Naive thymus-derived CD8-positive, alpha-beta T cell (primary cell): ENCODE results near the gene GRM5. TPM values are rescaled to one million over a fixed set of nuclear protein-coding genes. Genes with fewer than 3 reads are reported as not detected.

Experiments
- ATAC-seq, 2 donors: fragments of 150-1000 bp; cut with Tn5 transposase in 1 of 2; sonication (Bioruptor Pico), chemical (Tn5 transposase) in 1 of 2; 1 replicate in 1 of 2; 2 replicates in 1 of 2; pipeline ENCODE4 v1.10.0; 2021; ENCODE audit warnings: mild to moderate bottlenecking in 2 of 2, moderate library complexity in 2 of 2
- POLR2A ChIA-PET: fragments of 350-600 bp; sonication (Branson Sonifier 250); formaldehyde crosslinking; loops from one replicate; lab custom pipeline; 2021; ENCODE audit warnings: antibody characterized with exemption; lab: Charles Lee
- DNase-seq, 10 donors: peaks; one replicate each; pipeline versions ENCODE4 v3.0.0 to v3.0.0-alpha.2; 2020 to 2022
- H3K27ac Mint-ChIP-seq, 10 donors: one replicate each; pipeline ENCODE4 v1.8.0; 2020 to 2022; ENCODE audit warnings: mild to moderate bottlenecking in 10 of 10, mixed read lengths in 10 of 10, moderate library complexity in 4 of 10, inconsistent platforms in 1 of 10
- H3K27me3 Mint-ChIP-seq, 5 donors: one replicate each; pipeline ENCODE4 v1.8.0; 2021 to 2022; ENCODE audit warnings: mixed read lengths in 5 of 5
- H3K36me3 Mint-ChIP-seq, 3 donors: one replicate each; pipeline ENCODE4 v1.8.0; 2020 to 2022; ENCODE audit warnings: mixed read lengths in 3 of 3, mild to moderate bottlenecking in 2 of 3, inconsistent platforms in 1 of 3
- H3K4me1 Mint-ChIP-seq, 4 donors: one replicate each; pipeline ENCODE4 v1.8.0; 2021 to 2022; ENCODE audit warnings: mixed read lengths in 4 of 4
- H3K4me3 Mint-ChIP-seq, 10 donors: one replicate each; pipeline ENCODE4 v1.8.0; 2020 to 2022; ENCODE audit warnings: mild to moderate bottlenecking in 10 of 10, mixed read lengths in 10 of 10, moderate library complexity in 6 of 10, inconsistent platforms in 1 of 10
- H3K9me3 Mint-ChIP-seq, 9 donors: one replicate each; pipeline ENCODE4 v1.8.0; 2020 to 2022; ENCODE audit warnings: mixed read lengths in 9 of 9, mild to moderate bottlenecking in 3 of 9, inconsistent platforms in 1 of 9, moderate library complexity in 1 of 9
- polyA plus RNA-seq, 3 donors: library from polyadenylated mRNA; unstranded; fragments of 300-500 nt; fragmentation: Illumina TruSeq; gene quantifications; one replicate each; pipeline ENCODE4 v1.2.3, GENCODE V29; 2021
- total RNA-seq, 8 experiments: library from RNA in 2 of 8; stranded (reverse) in 2 of 8; gene quantifications; one replicate each; pipeline ENCODE4 v1.2.3 and lab custom pipeline; 2021 to 2026

The GRM5 gene
- total and polyA plus RNA-seq, 5 experiments from 2014 or later: not detected

DNA sequence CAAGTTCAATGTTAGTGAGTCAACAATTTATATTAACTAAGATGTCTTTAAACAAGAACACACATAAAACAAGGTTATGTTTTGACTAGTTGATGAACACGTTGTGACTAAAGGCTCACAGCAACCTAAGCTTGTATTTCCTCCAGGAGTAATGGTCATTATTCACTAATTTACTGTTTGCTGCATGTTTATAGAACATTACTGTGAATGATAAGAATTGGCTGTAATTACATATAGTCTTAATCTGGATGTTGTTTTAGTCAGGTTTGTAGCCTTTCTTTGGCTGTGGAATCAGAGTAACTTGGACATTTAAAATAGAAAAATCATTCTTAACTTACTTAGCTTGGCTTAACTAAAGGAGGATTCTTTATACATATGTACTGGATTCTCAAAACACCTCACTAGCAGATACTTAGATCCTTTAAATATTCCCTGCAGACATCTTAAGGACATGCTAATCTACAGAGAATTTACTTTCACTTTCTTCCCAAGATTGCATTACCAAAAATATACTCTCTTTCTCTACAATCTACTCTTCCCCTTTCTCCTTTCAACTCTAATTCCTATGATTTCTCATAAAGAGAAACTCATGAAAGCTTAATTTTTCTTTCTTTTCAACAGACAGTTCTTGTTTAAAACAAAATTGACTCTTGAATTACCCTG is 408.6 kb downstream of the GRM5 start:
- Mint-ChIP-seq H3K9me3 (peaks cover 0 to 2% (median 0%) of the 10 kb centered on the region in 9 donors), H3K4me3 (peak overlapping the region in 9 of 10 donors; percentile 29 to 72 (median 57)), H3K27me3 (peaks cover 0 to 2% (median 0%) of the 10 kb centered on the region in 5 donors), H3K36me3 (no peaks in the 10 kb centered on the region), H3K27ac (peak overlapping the region in 6 of 10 donors; percentile 1 to 65 (median 22)), H3K4me1 (peaks cover 5 to 15% (median 11%) of the 10 kb centered on the region in 4 donors)
- POLR2A ChIA-PET: interaction anchor here (1.0 kb wide), 1 partner anchor 8 kb away, joined by 3 read pairs; no protein-coding TSS in a partner anchor
- no peak for ATAC-seq
- DNase-seq: no peak

DNA sequence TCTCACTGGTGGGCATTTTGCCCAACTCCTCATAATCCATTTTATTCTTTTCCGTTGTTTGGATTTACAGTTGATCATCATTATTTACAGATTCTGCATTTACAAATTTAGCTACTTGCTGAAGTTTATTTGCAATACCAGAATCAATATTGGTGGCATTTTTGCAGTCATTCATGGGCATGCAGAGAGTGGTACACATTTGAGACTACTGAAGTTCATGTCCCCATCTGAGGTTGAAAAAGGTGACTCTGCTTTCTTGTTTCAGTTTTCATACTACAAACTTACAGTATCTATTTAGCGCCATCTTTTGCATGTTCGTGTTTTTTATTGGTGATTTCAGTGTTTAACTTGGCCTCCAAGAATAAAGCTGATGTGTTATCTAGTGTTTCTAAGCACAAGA is 409.5 kb downstream of the GRM5 start:
- H3K4me1 Mint-ChIP-seq: peaks cover 5 to 15% (median 11%) of the 10 kb centered on the region in 4 donors
- peaks cover 0 to 2% (median 0%) of the 10 kb centered on the region in 9 donors for H3K9me3 Mint-ChIP-seq
- DNase-seq: no peak
- H3K4me3 Mint-ChIP-seq: no peak overlapping the region
- POLR2A ChIA-PET: no interaction called here
- H3K36me3 Mint-ChIP-seq: no peaks in the 10 kb centered on the region
- no peak for ATAC-seq
- H3K27me3 Mint-ChIP-seq: peaks cover 0 to 2% (median 0%) of the 10 kb centered on the region in 5 donors
- no peak overlapping the region for H3K27ac Mint-ChIP-seq

DNA sequence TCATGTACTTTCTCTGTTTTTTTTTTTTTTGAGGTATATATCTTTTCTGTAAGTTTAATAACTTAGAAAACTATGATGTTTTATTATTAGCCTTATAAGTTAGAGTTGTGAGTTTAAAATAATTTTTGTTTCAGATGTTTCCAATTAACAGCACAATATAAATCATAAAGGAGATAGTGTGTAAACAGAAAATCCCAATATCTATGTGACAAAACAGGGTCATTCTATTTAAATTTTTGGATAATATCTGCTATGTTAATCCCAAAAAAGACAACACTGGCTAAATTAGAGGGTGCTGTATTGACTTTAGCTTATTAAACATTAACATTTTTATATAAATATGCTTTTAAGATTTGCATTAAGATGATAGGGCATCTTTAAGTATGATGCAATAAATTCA is 410.1 kb downstream of the GRM5 start:
- POLR2A ChIA-PET: no interaction called here
- Mint-ChIP-seq H3K27ac (no peak overlapping the region), H3K4me3 (no peak overlapping the region), H3K4me1 (peaks cover 5 to 15% (median 11%) of the 10 kb centered on the region in 4 donors), H3K36me3 (no peaks in the 10 kb centered on the region), H3K9me3 (peaks cover 0 to 2% (median 0%) of the 10 kb centered on the region in 9 donors), H3K27me3 (peaks cover 0 to 2% (median 0%) of the 10 kb centered on the region in 5 donors)
- DNase-seq (no peak), ATAC-seq (no peak)

DNA sequence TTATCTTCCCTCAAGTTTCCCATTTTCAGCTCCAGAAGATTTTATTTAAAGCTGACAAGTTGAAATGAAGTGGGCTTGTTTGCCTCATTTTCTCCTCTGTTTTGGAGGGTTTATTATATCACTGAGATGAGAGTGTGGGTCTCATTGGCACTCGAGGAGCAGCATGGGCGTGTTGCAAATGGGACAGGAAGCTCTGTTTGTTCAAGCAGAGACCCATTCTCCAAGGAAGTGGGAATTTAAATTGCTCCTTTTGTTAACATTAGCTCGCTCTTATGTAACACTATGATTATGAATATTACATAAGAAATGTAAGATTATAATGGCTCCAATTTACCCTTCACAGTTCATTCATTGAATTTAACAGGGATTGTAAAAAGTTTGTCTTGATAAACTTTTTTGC is 410.6 kb downstream of the GRM5 start:
- DNase-seq: no peak
- POLR2A ChIA-PET: no interaction called here
- Mint-ChIP-seq H3K27ac (no peak overlapping the region), H3K27me3 (peaks cover 0 to 2% (median 0%) of the 10 kb centered on the region in 5 donors), H3K4me3 (no peak overlapping the region), H3K9me3 (peaks cover 0 to 2% (median 0%) of the 10 kb centered on the region in 9 donors), H3K36me3 (no peaks in the 10 kb centered on the region), H3K4me1 (peaks cover 5 to 15% (median 11%) of the 10 kb centered on the region in 4 donors)
- no peak for ATAC-seq

GRCh38 chr11:88651556-88651955 is 414.2 kb downstream of the GRM5 start:
- Mint-ChIP-seq H3K27ac (peak overlapping the region in 1 of 10 donors; percentile 61), H3K9me3 (peaks cover 0 to 3% (median 0%) of the 10 kb centered on the region in 9 donors), H3K27me3 (no peaks in the 10 kb centered on the region), H3K36me3 (no peaks in the 10 kb centered on the region), H3K4me3 (no peak overlapping the region), H3K4me1 (no peaks in the 10 kb centered on the region)
- DNase-seq (no peak), ATAC-seq (no peak)
- POLR2A ChIA-PET: no interaction called here

DNA sequence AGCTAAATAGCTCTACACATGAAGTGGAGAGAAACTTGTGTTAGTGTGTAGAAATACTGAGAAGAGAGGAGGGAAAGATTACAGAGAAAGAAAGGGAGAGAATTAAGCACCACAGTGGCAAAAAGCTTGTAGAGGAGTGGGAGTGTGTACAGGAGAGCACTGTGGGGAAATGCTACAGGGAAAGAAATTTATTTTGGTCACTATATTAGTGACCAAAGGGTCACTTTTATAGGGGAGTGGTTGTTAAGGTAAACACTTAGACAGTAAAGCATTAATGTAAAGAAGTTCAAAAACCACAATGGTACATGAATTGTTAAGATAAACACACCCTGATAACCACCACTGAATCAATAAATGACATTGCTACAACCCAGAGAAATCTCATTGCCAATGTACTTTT is 421.1 kb downstream of the GRM5 start:
- peaks cover 0 to 11% (median 2%) of the 10 kb centered on the region in 9 donors for H3K9me3 Mint-ChIP-seq
- POLR2A ChIA-PET: no interaction called here
- H3K27me3 Mint-ChIP-seq: no peaks in the 10 kb centered on the region
- DNase-seq: no peak
- no peaks in the 10 kb centered on the region for H3K4me1 Mint-ChIP-seq
- no peak overlapping the region for H3K4me3 Mint-ChIP-seq
- H3K36me3 Mint-ChIP-seq: peaks cover 0 to 11% (median 5%) of the 10 kb centered on the region in 3 donors
- H3K27ac Mint-ChIP-seq: no peak overlapping the region
- no peak for ATAC-seq

- DNase-seq (no peak), ATAC-seq (no peak)
- H3K36me3 Mint-ChIP-seq: no peaks in the 10 kb centered on the region
- no peak overlapping the region for H3K27ac Mint-ChIP-seq
- peaks cover 0 to 3% (median 0%) of the 10 kb centered on the region in 9 donors for H3K9me3 Mint-ChIP-seq
- H3K4me3 Mint-ChIP-seq: no peak overlapping the region
- H3K4me1 Mint-ChIP-seq: no peaks in the 10 kb centered on the region
- H3K27me3 Mint-ChIP-seq: no peaks in the 10 kb centered on the region
- POLR2A ChIA-PET: no interaction called here
Measured at GRCh38 chr11:88632163-88632562, 433.6 kb downstream of the GRM5 start.

- POLR2A ChIA-PET: no interaction called here
- H3K27me3 Mint-ChIP-seq: no peaks in the 10 kb centered on the region
Measured at GRCh38 chr11:88631497-88631896, 434.3 kb downstream of the GRM5 start.

GRCh38 chr11:88629496-88629895 is 436.3 kb downstream of the GRM5 start:
- H3K9me3 Mint-ChIP-seq: no peaks in the 10 kb centered on the region
- H3K36me3 Mint-ChIP-seq: no peaks in the 10 kb centered on the region
- peak overlapping the region in 1 of 10 donors; percentile 71 for H3K27ac Mint-ChIP-seq
- H3K4me1 Mint-ChIP-seq: no peaks in the 10 kb centered on the region
- H3K27me3 Mint-ChIP-seq: no peaks in the 10 kb centered on the region
- POLR2A ChIA-PET: no interaction called here
- ATAC-seq (no peak), DNase-seq (no peak)
- H3K4me3 Mint-ChIP-seq: no peak overlapping the region

More at GRCh38 chr11:88631497-88631896, 434.3 kb downstream of the GRM5 start:
- no peaks in the 10 kb centered on the region for H3K36me3 Mint-ChIP-seq
- no peak overlapping the region for H3K4me3 Mint-ChIP-seq
- H3K4me1 Mint-ChIP-seq: no peaks in the 10 kb centered on the region
- no peak for DNase-seq
- H3K27ac Mint-ChIP-seq: no peak overlapping the region
- ATAC-seq: no peak
- peaks cover 0 to 3% (median 0%) of the 10 kb centered on the region in 9 donors for H3K9me3 Mint-ChIP-seq

- Mint-ChIP-seq H3K4me3 (no peak overlapping the region), H3K27ac (no peak overlapping the region), H3K27me3 (no peaks in the 10 kb centered on the region), H3K9me3 (no peaks in the 10 kb centered on the region), H3K4me1 (no peaks in the 10 kb centered on the region), H3K36me3 (no peaks in the 10 kb centered on the region)
- POLR2A ChIA-PET: no interaction called here
- ATAC-seq: no peak
- no peak for DNase-seq
Measured at GRCh38 chr11:88626216-88626615, 439.6 kb downstream of the GRM5 start.

GRCh38 chr11:88623531-88623930 is 442.3 kb downstream of the GRM5 start:
- no peaks in the 10 kb centered on the region for H3K27me3 Mint-ChIP-seq
- no peak overlapping the region for H3K27ac Mint-ChIP-seq
- H3K36me3 Mint-ChIP-seq: no peaks in the 10 kb centered on the region
- no peaks in the 10 kb centered on the region for H3K4me1 Mint-ChIP-seq
- H3K9me3 Mint-ChIP-seq: no peaks in the 10 kb centered on the region
- ATAC-seq (no peak), DNase-seq (no peak)
- H3K4me3 Mint-ChIP-seq: no peak overlapping the region
- POLR2A ChIA-PET: no interaction called here

- Mint-ChIP-seq H3K27me3 (peaks cover 0 to 1% (median 0%) of the 10 kb centered on the region in 5 donors), H3K4me3 (no peak overlapping the region), H3K4me1 (no peaks in the 10 kb centered on the region), H3K27ac (no peak overlapping the region), H3K36me3 (no peaks in the 10 kb centered on the region), H3K9me3 (no peaks in the 10 kb centered on the region)
- POLR2A ChIA-PET: no interaction called here
- DNase-seq: no peak
- no peak for ATAC-seq
Measured at GRCh38 chr11:88620568-88621130, 445.1 kb downstream of the GRM5 start.

DNA sequence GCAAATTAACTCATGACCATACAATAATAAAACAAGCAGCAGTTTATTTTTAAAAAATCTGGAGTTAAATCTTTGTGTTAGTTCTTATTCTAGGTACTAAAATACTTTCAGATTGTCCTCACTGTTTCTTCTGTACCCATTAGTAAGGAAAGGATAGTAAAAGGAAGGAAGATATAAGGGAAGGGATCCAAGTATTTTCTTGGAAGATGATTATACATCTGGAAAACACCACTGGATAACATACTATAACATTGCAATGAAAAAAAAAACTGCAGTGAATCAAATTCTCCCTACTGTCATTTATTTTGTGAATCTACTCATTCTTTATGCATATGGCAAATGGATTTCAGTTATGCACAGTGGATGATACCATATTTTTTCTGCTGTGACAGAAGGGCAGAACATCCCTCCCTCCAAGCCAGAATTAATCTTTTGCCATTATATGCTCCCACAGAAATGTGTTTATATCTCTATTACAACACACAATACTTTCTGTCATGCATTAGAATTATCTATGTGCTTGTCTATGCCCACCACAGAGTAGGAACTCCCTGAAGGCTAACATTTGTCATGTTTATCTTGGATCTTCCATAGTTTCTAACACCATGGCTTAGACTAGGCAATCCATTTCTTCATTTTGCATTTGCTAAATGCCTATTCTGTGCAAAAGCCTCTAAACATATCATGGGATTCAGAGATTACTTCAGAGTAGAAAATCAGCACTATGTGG is 446.0 kb downstream of the GRM5 start:
- no peak for ATAC-seq
- POLR2A ChIA-PET: no interaction called here
- no peaks in the 10 kb centered on the region for H3K9me3 Mint-ChIP-seq
- peaks cover 0 to 1% (median 0%) of the 10 kb centered on the region in 5 donors for H3K27me3 Mint-ChIP-seq
- H3K36me3 Mint-ChIP-seq: no peaks in the 10 kb centered on the region
- no peaks in the 10 kb centered on the region for H3K4me1 Mint-ChIP-seq
- no peak overlapping the region for H3K4me3 Mint-ChIP-seq
- no peak overlapping the region for H3K27ac Mint-ChIP-seq
- DNase-seq: no peak
